Measurements from ENCODE around the gene TPP1.

Gene TPP1

DNA sequence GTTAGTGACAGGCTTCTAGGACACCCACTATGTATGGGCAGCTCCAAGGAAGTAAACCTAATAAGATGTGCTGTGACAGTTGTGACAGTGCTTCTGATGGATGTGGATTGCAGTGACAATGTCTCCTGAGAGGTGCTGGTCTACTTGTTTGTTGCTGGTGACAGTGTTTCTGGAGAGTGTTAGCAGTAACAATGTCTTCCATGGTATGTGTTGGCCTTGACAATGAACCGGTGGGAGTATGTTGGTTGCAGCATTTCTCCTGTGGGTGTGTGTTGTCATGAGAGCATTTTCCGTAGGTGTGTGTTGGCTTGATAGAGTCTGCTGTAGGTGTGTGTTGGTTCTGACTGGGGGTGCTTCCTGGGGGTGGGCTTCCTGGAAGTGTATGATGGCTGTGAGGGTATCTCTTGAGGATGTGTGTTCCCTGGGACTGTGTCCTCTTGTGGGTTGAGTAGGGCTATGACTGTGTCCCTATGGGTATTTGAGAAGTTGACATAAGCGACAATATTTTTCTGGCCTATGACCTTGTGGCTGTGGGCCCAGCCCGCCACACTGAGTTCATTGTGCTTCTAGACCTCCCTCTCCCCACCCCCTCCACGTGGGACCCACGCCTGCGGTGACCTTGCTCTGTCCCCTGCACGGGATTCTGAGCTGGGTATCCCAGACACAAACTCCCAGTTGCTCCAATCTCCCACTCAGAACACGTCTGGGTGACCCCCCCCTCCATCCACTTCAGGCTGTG lies 35.2 kb upstream of the TPP1 start:
- no peaks in the 10 kb centered on the region for H3K27me3 ChIP-seq (ENCODE audit: insufficient read depth, low read length, poor library complexity, severe bottlenecking)
- TF ChIP-seq, protein P1, sequence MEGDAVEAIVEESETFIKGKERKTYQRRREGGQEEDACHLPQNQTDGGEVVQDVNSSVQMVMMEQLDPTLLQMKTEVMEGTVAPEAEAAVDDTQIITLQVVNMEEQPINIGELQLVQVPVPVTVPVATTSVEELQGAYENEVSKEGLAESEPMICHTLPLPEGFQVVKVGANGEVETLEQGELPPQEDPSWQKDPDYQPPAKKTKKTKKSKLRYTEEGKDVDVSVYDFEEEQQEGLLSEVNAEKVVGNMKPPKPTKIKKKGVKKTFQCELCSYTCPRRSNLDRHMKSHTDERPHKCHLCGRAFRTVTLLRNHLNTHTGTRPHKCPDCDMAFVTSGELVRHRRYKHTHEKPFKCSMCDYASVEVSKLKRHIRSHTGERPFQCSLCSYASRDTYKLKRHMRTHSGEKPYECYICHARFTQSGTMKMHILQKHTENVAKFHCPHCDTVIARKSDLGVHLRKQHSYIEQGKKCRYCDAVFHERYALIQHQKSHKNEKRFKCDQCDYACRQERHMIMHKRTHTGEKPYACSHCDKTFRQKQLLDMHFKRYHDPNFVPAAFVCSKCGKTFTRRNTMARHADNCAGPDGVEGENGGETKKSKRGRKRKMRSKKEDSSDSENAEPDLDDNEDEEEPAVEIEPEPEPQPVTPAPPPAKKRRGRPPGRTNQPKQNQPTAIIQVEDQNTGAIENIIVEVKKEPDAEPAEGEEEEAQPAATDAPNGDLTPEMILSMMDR (conservative IDR thresholded peaks at IDR 0.05; ENCODE audit: low read length): no peak
- TF ChIP-seq EZH2phosphoT487 (IDR thresholded peaks at IDR 0.05; ENCODE audit: borderline replicate concordance): no peak
- H3K36me3 ChIP-seq (ENCODE audit: insufficient read depth, low read length): no peaks in the 10 kb centered on the region
- H3F3A ChIP-seq (ENCODE audit: low read depth): no peaks in the 10 kb centered on the region
- no peaks in the 10 kb centered on the region for H3K9me2 ChIP-seq (replicated peaks; ENCODE audit: low read depth, low read length)
- H3K9ac ChIP-seq (ENCODE audit: low read depth, low read length, poor library complexity, severe bottlenecking): no peak overlapping the region
- no peak overlapping the region for H2AFZ ChIP-seq (ENCODE audit: low read length)
- no peaks in the 10 kb centered on the region for H3K4me1 ChIP-seq (ENCODE audit: insufficient read depth, low read length, poor library complexity, severe bottlenecking)
- no peak overlapping the region for H3K4me2 ChIP-seq (ENCODE audit: low read depth, low read length, poor library complexity, severe bottlenecking)
- no peaks in the 10 kb centered on the region for H3K9me3 ChIP-seq (ENCODE audit: insufficient read depth, low read depth, low read length)
- H3K4me3 ChIP-seq (ENCODE audit: low read length, poor library complexity, severe bottlenecking): no peak overlapping the region
- H4K20me1 ChIP-seq (ENCODE audit: insufficient read depth, low read length, poor library complexity, severe bottlenecking): no peaks in the 10 kb centered on the region
- no peaks in the 10 kb centered on the region for H3K79me2 ChIP-seq (ENCODE audit: insufficient read depth, low read length)

DNA sequence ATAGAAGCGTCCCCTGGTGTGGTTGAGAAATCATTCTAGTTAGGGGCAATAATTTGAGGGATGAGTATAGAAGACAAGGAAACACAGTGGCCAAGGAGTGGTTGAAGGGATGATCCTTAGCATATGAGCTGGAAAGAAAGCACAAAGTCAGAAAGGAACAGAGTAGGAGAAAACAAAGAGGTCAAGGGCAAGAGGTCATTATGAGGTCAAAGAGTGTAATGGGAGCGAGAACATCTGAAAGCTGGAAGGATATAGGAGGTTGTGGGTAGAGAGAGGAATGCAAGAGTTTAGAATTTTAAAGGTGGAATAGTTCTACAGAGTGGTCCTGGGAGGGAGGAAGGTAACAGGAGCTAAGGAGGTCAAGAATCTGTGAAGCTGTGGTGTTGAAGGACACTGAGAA lies 34.4 kb upstream of the TPP1 start:
- Histone ChIP-seq H3K27me3 (ENCODE audit: insufficient read depth, low read length, poor library complexity, severe bottlenecking) (no peaks in the 10 kb centered on the region), H3K4me1 (ENCODE audit: insufficient read depth, low read length, poor library complexity, severe bottlenecking) (no peaks in the 10 kb centered on the region), H3K4me3 (ENCODE audit: low read length, poor library complexity, severe bottlenecking) (no peak overlapping the region), H3K9me2 (replicated peaks; ENCODE audit: low read depth, low read length) (no peaks in the 10 kb centered on the region), H3K9me3 (ENCODE audit: insufficient read depth, low read depth, low read length) (no peaks in the 10 kb centered on the region), H3F3A (ENCODE audit: low read depth) (no peaks in the 10 kb centered on the region), H4K20me1 (ENCODE audit: insufficient read depth, low read length, poor library complexity, severe bottlenecking) (no peaks in the 10 kb centered on the region), H3K36me3 (ENCODE audit: insufficient read depth, low read length) (no peaks in the 10 kb centered on the region), H3K4me2 (ENCODE audit: low read depth, low read length, poor library complexity, severe bottlenecking) (no peak overlapping the region), H3K9ac (ENCODE audit: low read depth, low read length, poor library complexity, severe bottlenecking) (no peak overlapping the region), H2AFZ (ENCODE audit: low read length) (no peak overlapping the region), H3K79me2 (ENCODE audit: insufficient read depth, low read length) (no peaks in the 10 kb centered on the region)
- TF ChIP-seq, protein P1 (conservative IDR thresholded peaks at IDR 0.05; ENCODE audit: low read length): no peak
- TF ChIP-seq EZH2phosphoT487 (IDR thresholded peaks at IDR 0.05; ENCODE audit: borderline replicate concordance): no peak

DNA sequence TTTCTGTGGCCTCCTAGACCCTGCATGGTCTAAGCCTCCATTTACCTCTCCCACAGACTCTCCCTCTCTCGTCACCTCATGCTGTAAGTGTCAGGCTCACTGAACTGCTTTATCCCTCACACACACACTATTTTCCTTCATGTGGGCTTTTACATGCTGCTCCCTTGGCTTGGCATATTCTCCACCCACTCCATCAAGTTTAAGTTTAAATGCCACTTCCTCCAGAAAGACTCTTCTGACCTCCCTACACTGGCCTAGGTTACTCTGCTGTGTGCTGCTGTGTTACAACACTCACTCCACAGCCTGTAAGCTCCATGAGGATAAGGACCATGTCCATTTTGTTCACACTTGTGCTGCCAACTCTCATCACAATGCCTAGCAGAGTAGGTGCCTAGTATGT lies 33.9 kb upstream of the TPP1 start:
- peaks cover under 1% of the 10 kb centered on the region for H3K4me1 ChIP-seq (ENCODE audit: insufficient read depth, low read length, poor library complexity, severe bottlenecking)

More for the DNA sequence above, 33.9 kb upstream of the TPP1 start:
- Histone ChIP-seq H3K27me3 (ENCODE audit: insufficient read depth, low read length, poor library complexity, severe bottlenecking) (no peaks in the 10 kb centered on the region), H3K9me2 (replicated peaks; ENCODE audit: low read depth, low read length) (no peaks in the 10 kb centered on the region), H4K20me1 (ENCODE audit: insufficient read depth, low read length, poor library complexity, severe bottlenecking) (no peaks in the 10 kb centered on the region), H3K9me3 (ENCODE audit: insufficient read depth, low read depth, low read length) (no peaks in the 10 kb centered on the region), H2AFZ (ENCODE audit: low read length) (no peak overlapping the region), H3K4me3 (ENCODE audit: low read length, poor library complexity, severe bottlenecking) (no peak overlapping the region), H3K9ac (ENCODE audit: low read depth, low read length, poor library complexity, severe bottlenecking) (no peak overlapping the region), H3K36me3 (ENCODE audit: insufficient read depth, low read length) (no peaks in the 10 kb centered on the region), H3F3A (ENCODE audit: low read depth) (no peaks in the 10 kb centered on the region), H3K4me2 (ENCODE audit: low read depth, low read length, poor library complexity, severe bottlenecking) (no peak overlapping the region), H3K79me2 (ENCODE audit: insufficient read depth, low read length) (no peaks in the 10 kb centered on the region)
- TF ChIP-seq EZH2phosphoT487 (IDR thresholded peaks at IDR 0.05; ENCODE audit: borderline replicate concordance): no peak
- TF ChIP-seq, protein P1 (conservative IDR thresholded peaks at IDR 0.05; ENCODE audit: low read length): no peak

Measured in Loucy (cell line).